A673 (cell line): ENCODE data around the gene VTI1A. TPM values are rescaled to one million over a fixed set of nuclear protein-coding genes. Genes with fewer than 3 reads are reported as not detected.

Experiments
- BruUV-seq: library from RNA; stranded (reverse); fragments of 400-500 nt; replicated peaks from 2 replicates; lab custom pipeline; 2021; lab: Mats Ljungman, UMichigan
- CTCF ChIA-PET: fragments of 300-600 bp; sonication (Branson Sonifier 250); formaldehyde crosslinking; loops from one replicate; lab custom pipeline; 2022; ENCODE audit warnings: antibody characterized with exemption; lab: Charles Lee
- POLR2A ChIA-PET: fragments of 300-600 bp; sonication (Branson Sonifier 250); formaldehyde crosslinking; loops from one replicate; lab custom pipeline; 2022; ENCODE audit warnings: antibody characterized with exemption; ENCODE audit not compliant: low non-redundant PET; lab: Charles Lee
- DNase-seq: peaks from one replicate; pipeline ENCODE4 v3.0.0-alpha.2; 2015; ENCODE audit warnings: low spot score
- H3K27ac ChIP-seq: fragments of 200-600 bp; sonication (generic); 2 replicates; pipeline ENCODE4 v1.5.1; 2016; ENCODE audit warnings: mixed run types, low read depth, mild to moderate bottlenecking, mixed read lengths, antibody characterized with exemption, low read length; ENCODE audit not compliant: poor library complexity, severe bottlenecking
- H3K27me3 ChIP-seq: fragments of 200-600 bp; sonication (generic); replicated peaks from 2 replicates; pipeline ENCODE4 v1.6.1; 2017; ENCODE audit warnings: mixed run types, low read depth, mild to moderate bottlenecking, mixed read lengths, antibody characterized with exemption, low read length; ENCODE audit not compliant: insufficient read depth, poor library complexity
- H3K36me3 ChIP-seq: fragments of 200-600 bp; sonication (generic); 2 replicates; pipeline ENCODE4 v1.6.1; 2016; ENCODE audit warnings: mixed run types, mild to moderate bottlenecking, mixed read lengths, antibody characterized with exemption, low read length; ENCODE audit not compliant: insufficient read depth, poor library complexity, severe bottlenecking
- H3K4me1 ChIP-seq: fragments of 200-600 bp; sonication (generic); 2 replicates; pipeline ENCODE4 v1.6.1; 2017; ENCODE audit warnings: mixed run types, mild to moderate bottlenecking, mixed read lengths, antibody characterized with exemption, low read length; ENCODE audit not compliant: insufficient read depth, poor library complexity, severe bottlenecking
- H3K4me3 ChIP-seq: fragments of 200-600 bp; sonication (generic); 2 replicates; pipeline ENCODE4 v1.5.1; 2016; ENCODE audit warnings: low read depth, mixed run types, mild to moderate bottlenecking, mixed read lengths, low read length; ENCODE audit not compliant: poor library complexity, severe bottlenecking
- H3K9me3 ChIP-seq: fragments of 200-600 bp; sonication (generic); 2 replicates; pipeline ENCODE4 v1.6.1; 2016; ENCODE audit warnings: mixed run types, low read depth, mild to moderate bottlenecking, mixed read lengths, antibody characterized with exemption, low read length; ENCODE audit not compliant: poor library complexity, severe bottlenecking
- EZH2 ChIP-seq: fragments of 200-600 bp; sonication (generic); IDR thresholded peaks from 2 replicates; pipeline ENCODE4 v1.6.1; 2017; ENCODE audit warnings: borderline replicate concordance, low read depth, mild to moderate bottlenecking, mixed read lengths, antibody characterized with exemption, low read length; ENCODE audit not compliant: poor library complexity, severe bottlenecking
- intact Hi-C: fragments of 100-400 bp; cut with micrococcal nuclease; formaldehyde crosslinking; loops from one replicate; pipeline ENCODE4 v1.10.0; 2022; ENCODE audit not compliant: unreplicated experiment
- total RNA-seq: library from RNA; stranded (reverse); gene quantifications from 2 replicates; pipeline ENCODE4 v1.2.3, GENCODE V29; 2021
- TF ChIP-seq, protein P1 (sequence below): fragments of 300-800, 200-600 bp; sonication (generic); conservative IDR thresholded peaks from 2 replicates; pipeline ENCODE4 v1.5.1; 2017; ENCODE audit warnings: low read depth, mild to moderate bottlenecking, antibody characterized with exemption, low read length, moderate library complexity, mixed read lengths

VTI1A gene
- total RNA-seq, 1 experiment from 2014 or later: 38.7 TPM

DNA sequence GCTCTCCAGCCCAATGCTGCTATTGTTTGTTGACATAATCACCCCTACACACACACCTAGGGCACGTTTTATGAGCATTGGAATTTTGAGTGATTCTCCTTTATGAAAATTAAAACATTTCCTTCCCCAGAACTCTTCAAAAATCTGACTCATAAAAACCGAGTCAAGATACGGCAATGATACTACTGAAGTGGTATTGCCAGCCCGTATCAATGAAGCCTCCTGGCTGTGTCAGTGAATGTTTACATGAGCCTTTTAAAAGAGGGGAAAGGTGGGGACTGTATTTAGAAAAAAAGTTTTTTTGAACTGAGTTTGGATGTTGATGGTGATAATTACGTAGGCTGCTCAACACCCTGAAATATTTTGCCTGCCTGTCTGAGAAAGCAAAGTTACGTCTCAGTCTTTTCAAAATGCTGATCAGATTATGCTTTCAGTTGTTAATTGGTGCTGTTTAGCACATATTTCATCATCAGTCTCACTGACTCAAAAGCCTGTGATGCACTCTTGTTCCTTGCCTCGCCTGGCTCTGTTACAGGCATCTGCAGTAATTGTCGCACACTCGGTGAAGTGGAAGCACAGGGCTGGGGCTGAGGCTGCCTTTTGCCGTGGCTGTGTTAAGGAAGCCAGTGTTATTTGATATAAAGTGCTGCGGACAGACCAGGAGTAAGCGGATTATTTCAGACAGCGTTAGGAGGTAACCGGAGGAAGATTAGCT is 345.6 kb downstream of the VTI1A start:
- POLR2A ChIA-PET: no interaction called here
- Histone ChIP-seq H3K36me3 (no peaks in the 10 kb centered on the region), H3K4me3 (peak overlapping the region; percentile 0), H3K27ac (peak overlapping the region; percentile 47), H3K27me3 (no peaks in the 10 kb centered on the region), H3K9me3 (no peaks in the 10 kb centered on the region), H3K4me1 (peaks cover 16% of the 10 kb centered on the region)
- intact Hi-C loops: no loop called here
- CTCF ChIA-PET: no interaction called here
- no TSS peak for BruUV-seq
- TF ChIP-seq, protein P1, sequence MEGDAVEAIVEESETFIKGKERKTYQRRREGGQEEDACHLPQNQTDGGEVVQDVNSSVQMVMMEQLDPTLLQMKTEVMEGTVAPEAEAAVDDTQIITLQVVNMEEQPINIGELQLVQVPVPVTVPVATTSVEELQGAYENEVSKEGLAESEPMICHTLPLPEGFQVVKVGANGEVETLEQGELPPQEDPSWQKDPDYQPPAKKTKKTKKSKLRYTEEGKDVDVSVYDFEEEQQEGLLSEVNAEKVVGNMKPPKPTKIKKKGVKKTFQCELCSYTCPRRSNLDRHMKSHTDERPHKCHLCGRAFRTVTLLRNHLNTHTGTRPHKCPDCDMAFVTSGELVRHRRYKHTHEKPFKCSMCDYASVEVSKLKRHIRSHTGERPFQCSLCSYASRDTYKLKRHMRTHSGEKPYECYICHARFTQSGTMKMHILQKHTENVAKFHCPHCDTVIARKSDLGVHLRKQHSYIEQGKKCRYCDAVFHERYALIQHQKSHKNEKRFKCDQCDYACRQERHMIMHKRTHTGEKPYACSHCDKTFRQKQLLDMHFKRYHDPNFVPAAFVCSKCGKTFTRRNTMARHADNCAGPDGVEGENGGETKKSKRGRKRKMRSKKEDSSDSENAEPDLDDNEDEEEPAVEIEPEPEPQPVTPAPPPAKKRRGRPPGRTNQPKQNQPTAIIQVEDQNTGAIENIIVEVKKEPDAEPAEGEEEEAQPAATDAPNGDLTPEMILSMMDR: no peak
- TF ChIP-seq EZH2: no peak
- peak; percentile 57 for DNase-seq

DNA sequence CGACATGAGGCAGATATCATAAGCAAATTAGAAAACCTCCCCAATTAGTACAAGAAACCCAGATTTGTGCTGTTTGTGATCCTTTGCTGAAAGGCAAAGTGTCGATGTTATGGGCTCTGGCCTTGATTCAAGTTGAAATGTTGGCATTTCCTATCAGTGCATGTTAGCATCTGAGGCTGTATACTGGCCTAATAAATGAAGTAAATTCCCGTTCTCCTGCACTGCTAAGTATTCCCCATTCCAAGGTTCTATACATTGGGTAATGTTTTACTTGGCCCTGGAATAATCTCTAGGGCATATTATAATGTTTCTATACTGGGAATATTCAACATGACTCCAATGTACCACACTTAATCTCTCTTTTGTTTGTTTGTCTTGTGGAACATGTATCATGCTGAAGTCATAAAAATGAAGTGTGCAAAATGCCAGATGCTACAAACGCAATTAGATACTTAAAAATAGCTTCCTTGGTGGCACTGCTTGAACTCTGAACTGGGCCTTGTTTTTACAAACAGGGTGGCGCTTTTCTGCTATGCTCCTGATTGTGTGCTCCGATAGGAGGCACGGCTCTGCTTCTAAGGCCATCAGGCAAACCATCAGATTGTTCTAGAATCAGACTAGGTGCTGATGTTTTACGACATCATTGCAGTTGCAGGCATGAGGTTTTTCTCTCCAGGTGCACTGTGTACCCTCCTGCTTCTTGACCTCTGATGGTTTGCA is 346.3 kb downstream of the VTI1A start:
- H3K4me1 ChIP-seq: peaks cover 16% of the 10 kb centered on the region
- H3K27me3 ChIP-seq: no peaks in the 10 kb centered on the region
- ChIA-PET POLR2A (no interaction called here), CTCF (no interaction called here)
- H3K4me3 ChIP-seq: peak overlapping the region; percentile 0
- peak; percentile 12 for DNase-seq
- no peaks in the 10 kb centered on the region for H3K9me3 ChIP-seq
- H3K27ac ChIP-seq: peak overlapping the region; percentile 47
- no TSS peak for BruUV-seq
- intact Hi-C loops: no loop called here
- TF ChIP-seq, protein P1: no peak
- TF ChIP-seq EZH2: no peak
- H3K36me3 ChIP-seq: no peaks in the 10 kb centered on the region

DNA sequence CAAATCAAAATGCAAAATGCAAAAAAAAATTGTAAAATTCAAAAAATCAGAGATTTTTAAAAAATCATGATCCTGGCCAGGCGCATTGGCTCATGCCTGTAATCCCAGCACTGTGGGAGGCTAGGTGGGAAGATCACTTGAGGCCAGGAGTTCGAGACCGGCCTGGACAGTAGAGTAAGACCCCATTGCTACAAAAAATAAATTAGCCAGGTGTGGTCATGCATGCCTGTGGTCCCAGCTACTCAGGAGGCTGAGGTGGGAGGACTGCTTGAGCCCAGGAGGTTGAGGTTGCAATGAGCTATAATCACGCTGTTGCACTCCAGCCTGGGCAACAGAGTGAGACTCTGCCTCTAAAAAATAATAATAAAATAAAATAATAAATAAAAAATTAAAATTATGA is 347.2 kb downstream of the VTI1A start:
- BruUV-seq: no TSS peak
- ChIA-PET POLR2A (no interaction called here), CTCF (no interaction called here)
- Histone ChIP-seq H3K36me3 (no peaks in the 10 kb centered on the region), H3K4me1 (peaks cover 16% of the 10 kb centered on the region), H3K27me3 (no peaks in the 10 kb centered on the region), H3K9me3 (no peaks in the 10 kb centered on the region), H3K27ac (no peak overlapping the region), H3K4me3 (no peak overlapping the region)
- intact Hi-C loops: no loop called here
- no peak for DNase-seq
- TF ChIP-seq, protein P1: no peak
- TF ChIP-seq EZH2: no peak
